GM18499 (cell line): ENCODE results near the gene SFSWAP.
"Not testable (repeated sequence)": the region's sequence is repeated elsewhere in the genome, so short reads cannot be mapped to it uniquely, and the experiment has no call there.

Source experiments
- ATAC-seq: cut with Tn5 transposase; IDR thresholded peaks from one replicate; pipeline ENCODE4 v1.9.1; 2021; ENCODE audit warnings: moderate number of reproducible peaks; ENCODE audit not compliant: insufficient read depth, unreplicated experiment

Gene SFSWAP

DNA sequence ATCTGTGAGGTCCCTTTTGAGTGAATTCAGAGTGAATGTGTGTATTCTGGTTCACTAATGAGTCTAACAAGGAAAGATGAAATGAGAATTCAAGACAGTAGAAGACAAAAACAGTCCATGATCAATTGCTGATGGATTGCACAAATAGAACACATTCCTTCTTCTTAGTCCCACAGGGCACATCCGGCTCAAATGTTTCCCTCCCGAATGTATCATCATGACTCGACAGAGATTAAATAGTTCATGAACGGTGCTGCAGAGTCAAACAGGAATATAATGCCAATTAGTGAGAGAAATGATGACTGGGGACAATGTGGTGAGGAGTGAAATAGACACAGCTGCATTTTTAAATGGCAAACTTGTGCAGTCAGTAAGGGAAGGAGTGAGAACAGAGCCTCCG is 11.5 kb upstream of the SFSWAP start:
- ATAC-seq: no peak

GRCh38 chr12:131700271-131700670 is 10.6 kb upstream of the SFSWAP start:
- ATAC-seq: no peak

GRCh38 chr12:131701705-131702572 is 9.0 kb upstream of the SFSWAP start:
- ATAC-seq: no peak

DNA sequence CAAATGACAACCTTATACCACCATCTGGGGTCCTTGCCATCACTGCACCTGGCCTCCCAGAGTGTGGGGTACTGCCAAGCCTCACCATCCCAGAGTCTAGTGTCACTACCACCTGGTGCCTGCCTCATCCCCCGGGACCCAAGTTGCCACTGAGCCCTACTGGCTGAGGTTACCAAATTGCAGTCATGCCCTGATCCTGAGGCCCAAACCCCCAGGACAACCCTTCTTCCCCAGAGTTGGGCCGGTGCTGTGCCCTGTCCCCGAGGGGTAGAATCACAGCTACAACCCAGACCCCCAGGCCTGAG is 8.4 kb upstream of the SFSWAP start:
- no peak for ATAC-seq

DNA sequence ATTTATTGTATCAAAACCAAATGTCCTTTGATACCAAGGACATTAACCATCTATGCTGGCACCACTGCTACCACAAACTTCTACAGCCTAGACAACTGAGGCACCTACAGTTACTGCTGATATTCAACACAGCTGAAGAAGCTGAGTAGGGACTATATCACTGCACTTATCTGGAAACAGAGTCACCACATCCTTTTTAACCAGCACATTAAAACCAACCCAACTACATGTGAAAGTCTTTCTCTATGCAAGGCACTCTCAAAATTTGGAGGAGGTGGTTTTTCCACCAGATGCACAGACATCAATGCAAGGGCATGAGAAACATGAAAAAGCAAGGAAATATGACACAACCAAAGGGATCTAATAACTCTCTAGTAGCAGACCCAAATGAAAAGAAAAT is 7.7 kb upstream of the SFSWAP start:
- ATAC-seq: no peak

DNA sequence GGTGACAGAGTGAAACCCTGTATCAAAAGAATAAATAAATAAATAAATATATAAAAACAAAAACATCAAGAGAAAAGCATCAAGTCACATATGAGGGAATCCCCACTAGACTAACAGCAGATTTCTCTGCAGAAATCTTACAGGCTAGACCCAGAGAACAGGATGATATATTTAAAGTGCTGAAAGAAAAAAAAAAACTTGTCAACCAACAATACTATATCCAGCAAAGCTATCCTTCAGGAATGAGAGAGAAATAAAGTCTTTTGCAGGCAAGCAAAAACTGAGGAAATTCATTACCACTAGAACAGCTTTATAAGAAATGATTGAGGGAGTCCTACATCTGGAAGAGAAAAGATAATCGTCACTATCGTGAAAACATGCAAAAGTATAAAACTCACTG is 6.4 kb upstream of the SFSWAP start:
- ATAC-seq: no peak

DNA sequence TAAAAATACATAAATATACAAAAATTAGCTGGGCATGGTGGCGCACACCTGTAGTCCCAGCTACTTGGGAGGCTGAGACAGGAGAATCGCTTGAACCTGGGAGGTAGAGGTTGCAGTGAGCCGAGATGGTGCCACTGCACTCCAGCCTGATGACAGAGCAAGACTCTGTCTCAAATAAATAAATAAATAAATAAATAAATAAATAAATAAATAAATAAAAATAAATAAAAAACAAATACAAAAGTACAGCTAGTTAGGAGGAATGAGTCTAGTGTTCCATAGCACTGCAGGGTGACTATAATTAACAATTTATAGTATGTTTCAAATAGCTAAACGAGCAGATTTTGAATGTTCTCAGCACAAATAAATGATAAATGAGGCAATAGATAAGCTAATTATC is 4.2 kb upstream of the SFSWAP start:
- ATAC-seq: not testable (repeated sequence)

DNA sequence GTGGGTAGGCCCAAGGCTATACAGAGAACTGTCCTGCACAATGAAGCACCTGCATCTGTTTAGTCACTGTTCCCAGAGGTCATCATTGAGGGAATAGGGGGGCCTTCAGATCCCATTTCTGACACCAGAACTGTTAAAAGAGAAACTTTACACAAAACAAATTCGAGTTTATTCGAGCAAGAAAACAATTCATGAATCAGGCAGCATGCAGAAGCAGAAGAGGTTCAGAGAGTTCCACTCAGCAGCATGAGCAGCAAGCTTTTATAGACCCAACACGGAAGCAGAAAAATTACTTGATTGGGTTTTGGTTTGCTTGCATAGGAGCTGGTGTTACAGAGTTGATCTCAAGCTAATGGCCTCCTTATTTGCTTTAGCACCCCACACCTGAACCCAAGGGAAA is 1.7 kb upstream of the SFSWAP start:
- ATAC-seq: no peak

- no peak for ATAC-seq
Measured at GRCh38 chr12:131711551-131712205, 788 bp downstream of the SFSWAP start.

GRCh38 chr12:131713349-131713748 is 2.5 kb downstream of the SFSWAP start:
- ATAC-seq: no peak

DNA sequence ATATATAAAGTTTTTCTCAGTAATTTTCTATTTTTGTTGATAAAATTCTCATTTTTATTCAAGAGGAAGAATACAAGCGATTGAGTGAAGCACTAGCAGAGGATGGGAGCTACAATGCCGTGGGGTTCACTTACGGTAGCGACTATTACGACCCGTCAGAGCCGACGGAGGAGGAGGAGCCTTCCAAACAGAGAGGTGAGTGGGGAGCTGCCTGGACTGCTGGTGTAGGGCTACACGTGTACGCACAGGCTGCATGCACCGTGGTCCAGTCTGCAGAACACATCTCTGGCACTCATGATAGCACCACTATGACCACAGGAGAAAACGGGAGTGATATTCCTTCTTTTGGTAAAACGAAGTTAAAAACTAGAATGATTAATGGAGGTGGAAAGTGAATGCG is 3.9 kb downstream of the SFSWAP start:
- no peak for ATAC-seq

DNA sequence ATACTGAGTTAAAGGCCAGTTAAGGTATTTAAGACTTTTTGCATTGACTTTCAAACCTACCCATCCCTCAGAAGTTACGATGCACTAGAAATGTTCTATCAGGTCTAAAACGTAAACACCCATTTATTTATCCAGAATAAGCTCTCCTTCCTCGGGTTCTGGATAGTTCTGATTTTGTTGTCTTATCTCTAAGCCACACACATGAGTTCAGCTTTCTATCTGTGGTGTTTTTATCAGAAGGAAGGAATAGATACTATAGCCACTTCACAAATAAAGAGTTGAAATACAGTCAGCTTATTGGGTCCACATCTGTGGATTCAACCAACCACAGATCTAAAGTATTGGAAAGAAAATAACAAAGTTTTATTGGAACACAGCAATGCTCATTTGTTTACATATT is 5.4 kb downstream of the SFSWAP start:
- no peak for ATAC-seq

GRCh38 chr12:131720241-131720640 is 9.4 kb downstream of the SFSWAP start:
- no peak for ATAC-seq

- no peak for ATAC-seq
Measured at GRCh38 chr12:131720921-131721320, 10.0 kb downstream of the SFSWAP start.

- no peak for ATAC-seq
Measured at GRCh38 chr12:131721548-131721947, 10.7 kb downstream of the SFSWAP start.

GRCh38 chr12:131723532-131723931 is 12.6 kb downstream of the SFSWAP start:
- no peak for ATAC-seq

GRCh38 chr12:131724534-131724933 is 13.6 kb downstream of the SFSWAP start:
- ATAC-seq: no peak

DNA sequence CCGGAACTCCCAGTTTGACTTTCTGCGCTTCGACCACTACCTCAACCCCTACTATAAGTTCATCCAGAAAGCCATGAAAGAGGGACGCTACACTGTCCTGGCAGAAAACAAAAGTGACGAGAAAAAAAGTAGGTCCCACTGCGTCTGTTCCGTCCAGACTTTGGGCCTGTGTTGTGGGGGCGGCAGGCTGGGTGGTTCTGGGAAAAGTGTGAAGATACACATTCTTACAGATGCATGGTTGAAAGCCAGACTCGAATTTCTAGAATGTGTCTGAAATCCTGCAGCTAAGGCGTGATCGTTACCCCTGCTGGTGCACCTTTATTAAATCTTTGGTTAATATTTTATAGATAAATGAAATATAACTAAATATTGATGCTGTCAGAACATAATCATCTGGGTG is 14.6 kb downstream of the SFSWAP start:
- no peak for ATAC-seq

DNA sequence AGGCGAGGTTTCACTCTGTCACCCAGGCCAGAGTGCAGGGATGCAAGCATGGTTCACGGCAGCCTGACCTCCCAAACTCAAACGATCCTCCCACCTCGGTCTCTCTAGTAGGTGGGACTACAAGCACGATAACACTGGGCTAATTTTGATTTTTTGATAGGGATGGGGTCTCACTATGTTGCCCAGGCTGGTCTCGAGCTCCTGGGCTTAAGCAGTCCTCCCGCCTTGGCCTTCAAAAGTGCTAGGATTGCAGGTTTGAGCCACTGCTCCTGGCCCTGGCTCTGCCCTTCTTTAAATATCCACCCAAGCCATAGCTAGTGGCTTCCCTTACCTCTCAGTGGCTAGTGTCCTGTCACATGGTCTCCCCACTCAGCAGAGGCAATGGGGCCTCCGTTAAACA is 17.8 kb downstream of the SFSWAP start:
- ATAC-seq: no peak

DNA sequence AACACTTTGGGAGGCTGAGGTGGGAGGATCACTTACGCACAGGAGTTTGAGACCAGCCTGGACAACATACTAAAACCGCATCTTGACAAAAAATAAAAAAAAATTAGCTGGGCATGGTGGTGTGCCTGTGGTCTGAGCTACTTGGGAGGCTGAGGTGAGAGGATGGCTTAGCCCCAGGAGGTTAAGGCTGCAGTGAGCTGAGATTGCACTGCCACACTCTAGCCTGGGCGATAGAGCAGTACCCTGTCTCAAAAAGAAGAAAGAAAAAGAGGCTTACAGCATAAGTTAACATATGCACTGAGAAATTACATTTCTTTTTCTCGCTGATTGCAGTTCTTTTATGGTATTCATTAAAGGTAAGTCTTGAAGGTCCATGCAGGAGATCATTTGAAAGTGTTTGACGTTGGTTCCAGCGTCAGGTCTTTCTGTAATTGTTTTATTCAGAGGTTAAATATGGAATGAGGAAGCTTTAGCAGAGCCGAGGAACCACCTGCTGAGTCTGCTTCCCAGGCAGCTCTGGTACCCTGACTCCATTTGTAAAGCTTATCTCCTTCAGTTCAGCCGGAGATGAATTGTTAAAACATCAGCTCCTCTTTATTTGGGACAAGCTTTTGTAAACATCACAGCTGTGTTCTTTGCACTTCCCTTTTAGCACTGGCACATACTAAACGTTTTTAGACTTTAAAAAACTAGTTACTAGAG is 18.5 kb downstream of the SFSWAP start:
- ATAC-seq: no peak

DNA sequence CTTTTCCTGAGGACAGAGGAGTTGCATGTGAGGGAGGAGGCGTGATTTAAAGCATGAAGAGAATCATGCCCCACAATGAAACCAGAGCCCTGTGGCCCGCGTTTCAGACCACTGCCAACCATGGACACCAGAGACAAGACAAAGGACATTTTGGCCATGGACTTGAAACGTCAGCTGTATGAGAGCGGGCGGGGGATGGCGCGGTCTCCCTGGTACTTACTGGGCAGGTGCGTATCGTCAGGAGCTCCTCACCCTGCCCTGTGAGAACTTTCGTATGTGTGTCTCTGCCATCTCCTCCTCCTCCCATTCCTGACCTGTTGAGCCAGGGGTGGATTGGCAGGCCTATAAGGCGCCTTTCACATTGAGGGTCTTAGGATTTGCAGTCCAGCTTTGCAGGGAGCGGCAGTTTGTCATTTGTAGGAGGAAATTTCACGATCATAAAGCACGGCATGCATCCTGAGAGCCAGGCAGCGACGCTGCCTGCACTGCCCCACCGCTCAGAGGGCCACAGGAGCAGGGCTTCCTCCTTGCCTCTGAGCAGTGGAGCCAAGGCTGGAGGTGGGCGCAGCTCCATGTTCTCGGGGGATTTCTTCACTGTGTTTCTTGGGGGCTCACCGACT is 22.2 kb downstream of the SFSWAP start:
- no peak for ATAC-seq
